ENCODE data around the gene FOCAD. TPM values are rescaled to one million over a fixed set of nuclear protein-coding genes. Genes with fewer than 3 reads are reported as not detected.

Gene FOCAD
- total and polyA plus RNA-seq, 2 of the 8 experiments (the other 6 are each of a cell fraction or from before 2014, with no cell fraction given), result 22.0 to 38.4 TPM

- TF ChIP-seq BACH1 (IDR thresholded peaks at IDR 0.05; ENCODE audit: low read length), result no peak
- no peak for TF ChIP-seq EZH2 (IDR thresholded peaks at IDR 0.05; ENCODE audit: low read depth, low read length, severe bottlenecking)
- no peak for TF ChIP-seq EGR1 (IDR thresholded peaks at IDR 0.05; ENCODE audit: borderline replicate concordance, low read depth, low read length)
These were observed 45.5 kb downstream of the FOCAD start (continued) for GRCh38 chr9:20729523-20729922.

Measured in H1 (cell line).